SH-SY5Y (cell line): Measurements from ENCODE around the gene GGTLC2.

Experiments
- GATA2 ChIP-seq: IDR thresholded peaks from 2 replicates; pipeline ENCODE4 v1.6.1; 2011; ENCODE audit warnings: mild to moderate bottlenecking, low read depth, low read length
- GATA3 ChIP-seq: IDR thresholded peaks from 2 replicates; pipeline ENCODE4 v1.6.1; 2011; ENCODE audit warnings: low read depth, mild to moderate bottlenecking, low read length, moderate library complexity

GRCh38 chr22:22696104-22696503 lies 51.7 kb downstream of the GGTLC2 start:
- TF ChIP-seq GATA3: no peak
- TF ChIP-seq GATA2: no peak
